Measurements from ENCODE around the gene VAT1L. TPM values are rescaled to one million over a fixed set of nuclear protein-coding genes. Genes with fewer than 3 reads are reported as not detected.
"Not testable (repeated sequence)": the region's sequence is repeated elsewhere in the genome, so short reads cannot be mapped to it uniquely, and the experiment has no call there.

Gene VAT1L
- total and polyA plus RNA-seq, 8 donors, result 0.32 to 10.7 (median 1.3) TPM

DNA sequence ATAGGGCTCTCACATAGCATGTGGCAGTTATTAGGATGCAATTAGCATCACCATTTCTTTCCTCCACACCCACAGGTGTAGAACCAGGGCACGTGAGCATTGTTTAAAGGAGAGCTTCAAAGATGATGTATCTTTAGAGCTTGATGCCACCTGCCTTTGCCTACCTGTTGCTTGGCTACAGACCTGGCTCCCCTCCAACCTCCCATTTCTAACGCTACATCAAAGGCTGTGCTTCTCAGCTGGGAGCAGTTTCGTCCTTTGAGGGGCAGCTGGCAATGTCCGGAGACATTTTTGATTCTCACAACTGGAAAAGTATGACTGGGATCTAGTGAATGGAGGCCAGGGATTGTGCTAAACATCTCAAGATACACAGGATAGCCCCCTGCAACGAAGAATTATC lies 155.4 kb downstream of the VAT1L start:
- 40 to 48% methylated on average over 5 of the region's 5 CpGs for WGBS, 2 donors
- peak in 2 of 4 donors; percentile 58 to 59 for ATAC-seq
- intact Hi-C loops (cut with DNase I), result no loop called here
- Histone ChIP-seq H3K27me3 (peaks cover 0 to 5% (median 0%) of the 10 kb centered on the region in 4 donors), H3K36me3 (no peaks in the 10 kb centered on the region), H3K27ac (no peak overlapping the region), H3K4me1 (no peaks in the 10 kb centered on the region), H3K4me3 (no peak overlapping the region), H3K9me3 (no peaks in the 10 kb centered on the region)
- DNase-seq, result no peak
- no peak for FAIRE-seq
- TF ChIP-seq, protein P1, sequence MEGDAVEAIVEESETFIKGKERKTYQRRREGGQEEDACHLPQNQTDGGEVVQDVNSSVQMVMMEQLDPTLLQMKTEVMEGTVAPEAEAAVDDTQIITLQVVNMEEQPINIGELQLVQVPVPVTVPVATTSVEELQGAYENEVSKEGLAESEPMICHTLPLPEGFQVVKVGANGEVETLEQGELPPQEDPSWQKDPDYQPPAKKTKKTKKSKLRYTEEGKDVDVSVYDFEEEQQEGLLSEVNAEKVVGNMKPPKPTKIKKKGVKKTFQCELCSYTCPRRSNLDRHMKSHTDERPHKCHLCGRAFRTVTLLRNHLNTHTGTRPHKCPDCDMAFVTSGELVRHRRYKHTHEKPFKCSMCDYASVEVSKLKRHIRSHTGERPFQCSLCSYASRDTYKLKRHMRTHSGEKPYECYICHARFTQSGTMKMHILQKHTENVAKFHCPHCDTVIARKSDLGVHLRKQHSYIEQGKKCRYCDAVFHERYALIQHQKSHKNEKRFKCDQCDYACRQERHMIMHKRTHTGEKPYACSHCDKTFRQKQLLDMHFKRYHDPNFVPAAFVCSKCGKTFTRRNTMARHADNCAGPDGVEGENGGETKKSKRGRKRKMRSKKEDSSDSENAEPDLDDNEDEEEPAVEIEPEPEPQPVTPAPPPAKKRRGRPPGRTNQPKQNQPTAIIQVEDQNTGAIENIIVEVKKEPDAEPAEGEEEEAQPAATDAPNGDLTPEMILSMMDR (IDR thresholded peaks at IDR 0.05), result no peak

DNA sequence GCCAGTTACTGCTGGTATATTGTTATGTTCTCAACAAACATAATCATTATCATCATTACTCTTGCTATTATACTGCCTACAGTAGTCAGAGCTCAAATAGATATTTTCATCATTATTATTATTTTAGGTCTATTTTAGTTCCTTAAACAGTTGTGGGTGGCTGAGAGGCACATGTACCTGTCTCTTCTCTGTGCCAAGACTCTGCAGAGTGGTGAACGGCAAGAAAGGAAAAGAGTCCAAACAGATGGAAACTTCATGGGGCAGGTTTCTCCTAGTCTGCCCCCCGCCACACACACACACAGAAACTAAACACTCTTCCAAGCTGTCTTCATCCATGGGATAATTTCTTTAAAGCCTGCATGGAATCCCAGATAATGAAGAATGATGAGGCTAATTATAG lies 156.3 kb downstream of the VAT1L start:
- DNase-seq (no peak), FAIRE-seq (no peak), ATAC-seq (no peak)
- no peaks in the 10 kb centered on the region for H3K9me3 ChIP-seq
- TF ChIP-seq, protein P1 (IDR thresholded peaks at IDR 0.05), result no peak
- no peak overlapping the region for H3K4me3 ChIP-seq
- H3K27ac ChIP-seq, result no peak overlapping the region
- H3K36me3 ChIP-seq, result no peaks in the 10 kb centered on the region
- no peaks in the 10 kb centered on the region for H3K4me1 ChIP-seq
- 61 to 69% methylated on average over 2 of the region's 2 CpGs for WGBS, 2 donors
- H3K27me3 ChIP-seq, result peaks cover 0 to 5% (median 0%) of the 10 kb centered on the region in 4 donors
- intact Hi-C loops (cut with DNase I), result no loop called here

DNA sequence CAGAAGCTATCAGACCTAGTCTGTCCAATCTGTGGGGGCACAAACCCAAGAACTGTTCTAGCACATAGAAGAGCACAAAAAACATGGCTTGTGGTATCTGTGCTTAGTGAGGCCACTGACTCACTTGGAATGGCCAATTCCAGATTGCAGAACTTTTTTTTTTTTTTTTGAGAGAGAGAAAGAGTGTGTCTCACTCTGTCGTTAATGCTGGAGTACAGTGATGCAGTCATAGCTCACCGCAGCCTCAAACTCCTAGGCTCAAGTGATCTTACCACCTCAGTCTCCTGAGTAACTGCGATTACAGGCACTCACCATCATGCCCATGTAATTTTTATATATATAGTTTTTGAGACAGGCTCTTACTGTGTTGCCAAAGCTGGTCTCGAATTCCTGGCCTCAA lies 156.8 kb downstream of the VAT1L start:
- FAIRE-seq, result no peak
- Histone ChIP-seq H3K4me1 (no peaks in the 10 kb centered on the region), H3K27me3 (peaks cover 0 to 5% (median 0%) of the 10 kb centered on the region in 4 donors), H3K9me3 (no peaks in the 10 kb centered on the region), H3K27ac (no peak overlapping the region), H3K4me3 (no peak overlapping the region), H3K36me3 (no peaks in the 10 kb centered on the region)
- DNase-seq, result no peak
- no peak for ATAC-seq
- TF ChIP-seq, protein P1 (IDR thresholded peaks at IDR 0.05), result no peak
- intact Hi-C loops (cut with DNase I), result no loop called here
- 69 to 82% methylated on average over 4 of the region's 4 CpGs for WGBS, 2 donors

DNA sequence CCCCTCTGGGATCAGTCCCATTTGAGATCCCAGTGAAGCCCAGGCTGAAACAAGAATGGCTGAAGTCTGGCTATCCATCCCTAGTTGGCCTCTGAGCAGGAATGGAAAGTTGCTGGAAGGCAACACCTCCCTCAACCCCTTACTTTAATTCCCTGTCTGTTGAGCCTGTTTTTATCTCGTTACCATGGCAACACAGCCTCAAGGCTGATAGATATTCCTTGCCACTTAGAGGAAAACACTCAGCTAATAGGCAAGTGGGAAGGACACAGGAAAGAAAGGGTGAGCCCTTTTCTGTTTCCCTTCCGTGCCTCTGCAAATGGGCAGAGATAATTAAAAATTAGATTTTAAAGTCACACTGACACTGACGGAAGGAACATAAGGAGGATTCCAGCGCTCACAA lies 158.5 kb downstream of the VAT1L start:
- FAIRE-seq, result no peak
- H3K27me3 ChIP-seq, result peaks cover 0 to 5% (median 0%) of the 10 kb centered on the region in 4 donors
- no peak overlapping the region for H3K4me3 ChIP-seq
- no peaks in the 10 kb centered on the region for H3K36me3 ChIP-seq
- WGBS, 2 donors, result 36 to 56% methylated on average over 4 of the region's 4 CpGs
- TF ChIP-seq, protein P1 (IDR thresholded peaks at IDR 0.05), result no peak
- no peak overlapping the region for H3K27ac ChIP-seq
- ATAC-seq, result no peak
- no peak for DNase-seq
- intact Hi-C loops (cut with DNase I), result no loop called here
- H3K9me3 ChIP-seq, result no peaks in the 10 kb centered on the region
- H3K4me1 ChIP-seq, result no peaks in the 10 kb centered on the region

DNA sequence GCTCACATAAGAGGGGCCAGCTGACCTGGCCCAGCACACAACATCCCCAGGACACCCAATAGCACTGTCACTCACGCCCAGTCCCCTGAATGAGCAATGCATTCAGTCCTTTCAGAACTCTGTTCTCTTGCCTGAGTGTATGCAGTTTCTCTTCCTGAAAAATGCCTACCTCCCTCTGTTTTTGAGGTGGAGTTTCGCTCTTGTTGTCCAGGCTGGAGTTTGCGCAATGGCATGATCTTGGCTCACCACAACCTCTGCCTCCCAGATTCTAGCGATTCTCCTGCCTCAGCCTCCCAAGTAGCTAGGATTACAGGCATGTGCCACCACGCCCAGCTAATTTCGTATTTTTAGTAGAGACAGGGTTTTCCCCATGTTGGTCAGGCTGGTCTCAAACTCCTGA lies 159.2 kb downstream of the VAT1L start:
- ATAC-seq; DNase-seq; FAIRE-seq; H3K36me3 ChIP-seq; H3K9me3 ChIP-seq; H3K27me3 ChIP-seq; intact Hi-C loops (cut with DNase I); H3K4me3 ChIP-seq; H3K4me1 ChIP-seq; H3K27ac ChIP-seq: not testable (repeated sequence)
- WGBS, 2 donors, result 73 to 81% methylated on average over 6 of the region's 6 CpGs

Measured in pancreas (tissue), 10 donors.